Tibial nerve (tissue), 4 donors: ENCODE results near the gene MMP28.

Experiments
- EP300 ChIP-seq, 2 donors: sonication (generic); formaldehyde crosslinking; IDR thresholded peaks; one replicate each; pipeline ENCODE4 v1.6.1; 2017; ENCODE audit warnings: antibody characterized with exemption in 2 of 2, mild to moderate bottlenecking in 1 of 2
- POLR2A ChIP-seq, 2 donors: fragments of 450-650 bp; IDR thresholded peaks; one replicate each; pipeline ENCODE4 v1.6.1; 2017; ENCODE audit warnings: antibody characterized with exemption in 2 of 2, mild to moderate bottlenecking in 2 of 2, moderate library complexity in 2 of 2
- TF ChIP-seq, protein P1 (sequence below), 5 experiments: fragments of 200-600 bp in 3 of 5; fragments of 450-650 bp in 2 of 5; sonication (generic) in 3 of 5; IDR thresholded peaks; one replicate each; pipeline ENCODE4 v1.5.1; 2016 to 2019; ENCODE audit warnings: antibody characterized with exemption in 5 of 5, mild to moderate bottlenecking in 3 of 5, moderate library complexity in 2 of 5

DNA sequence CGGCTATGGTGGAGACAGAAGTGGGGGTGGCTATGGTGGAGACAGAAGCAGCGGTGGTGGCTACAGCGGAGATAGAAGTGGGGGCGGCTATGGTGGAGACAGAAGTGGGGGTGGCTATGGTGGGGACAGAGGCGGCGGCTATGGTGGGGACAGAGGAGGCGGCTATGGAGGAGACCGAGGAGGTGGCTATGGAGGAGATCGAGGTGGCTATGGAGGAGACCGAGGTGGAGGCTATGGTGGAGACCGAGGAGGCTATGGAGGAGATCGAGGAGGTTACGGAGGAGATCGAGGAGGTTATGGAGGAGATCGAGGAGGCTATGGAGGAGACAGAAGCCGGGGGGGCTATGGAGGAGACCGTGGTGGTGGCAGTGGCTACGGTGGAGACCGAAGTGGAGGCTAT is 49.1 kb upstream of the MMP28 start:
- TF ChIP-seq, protein P1, sequence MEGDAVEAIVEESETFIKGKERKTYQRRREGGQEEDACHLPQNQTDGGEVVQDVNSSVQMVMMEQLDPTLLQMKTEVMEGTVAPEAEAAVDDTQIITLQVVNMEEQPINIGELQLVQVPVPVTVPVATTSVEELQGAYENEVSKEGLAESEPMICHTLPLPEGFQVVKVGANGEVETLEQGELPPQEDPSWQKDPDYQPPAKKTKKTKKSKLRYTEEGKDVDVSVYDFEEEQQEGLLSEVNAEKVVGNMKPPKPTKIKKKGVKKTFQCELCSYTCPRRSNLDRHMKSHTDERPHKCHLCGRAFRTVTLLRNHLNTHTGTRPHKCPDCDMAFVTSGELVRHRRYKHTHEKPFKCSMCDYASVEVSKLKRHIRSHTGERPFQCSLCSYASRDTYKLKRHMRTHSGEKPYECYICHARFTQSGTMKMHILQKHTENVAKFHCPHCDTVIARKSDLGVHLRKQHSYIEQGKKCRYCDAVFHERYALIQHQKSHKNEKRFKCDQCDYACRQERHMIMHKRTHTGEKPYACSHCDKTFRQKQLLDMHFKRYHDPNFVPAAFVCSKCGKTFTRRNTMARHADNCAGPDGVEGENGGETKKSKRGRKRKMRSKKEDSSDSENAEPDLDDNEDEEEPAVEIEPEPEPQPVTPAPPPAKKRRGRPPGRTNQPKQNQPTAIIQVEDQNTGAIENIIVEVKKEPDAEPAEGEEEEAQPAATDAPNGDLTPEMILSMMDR (IDR thresholded peaks at IDR 0.05) = no peak
- no peak for TF ChIP-seq EP300 (IDR thresholded peaks at IDR 0.05)
- no peak for TF ChIP-seq POLR2A (IDR thresholded peaks at IDR 0.05)
